T-cell (primary cell): ENCODE measurements around the gene ADAMTSL2. TPM values are rescaled to one million over a fixed set of nuclear protein-coding genes. Genes with fewer than 3 reads are reported as not detected.

Source experiments
- ATAC-seq, 4 experiments: fragments of 200-7000 bp in 3 of 4; fragments of 150-1000 bp in 1 of 4; cut with Tn5 transposase; replicated peaks in 1 of 4; 1 replicate in 3 of 4; 2 replicates in 1 of 4; pipeline ENCODE4 v1.10.0; 2021; ENCODE audit warnings: moderate library complexity in 3 of 4, mild to moderate bottlenecking in 2 of 4, moderate number of reproducible peaks in 1 of 4
- CTCF ChIA-PET, 2 donors: fragments of 300-600 bp; sonication (Branson Sonifier 250); formaldehyde crosslinking; loops; one replicate each; lab custom pipeline; 2022; ENCODE audit warnings: antibody characterized with exemption in 2 of 2; lab: Charles Lee
- POLR2A ChIA-PET, 2 donors: fragments of 300-600 bp; sonication (Branson Sonifier 250); formaldehyde crosslinking; loops; one replicate each; lab custom pipeline; 2022; ENCODE audit warnings: antibody characterized with exemption in 2 of 2; lab: Charles Lee
- DNase-seq, 35 experiments: peaks; one replicate each; pipeline versions ENCODE4 v3.0.0 to v3.0.0-alpha.2; 2013 to 2023
- H3K27ac ChIP-seq: one replicate; pipeline ENCODE4 v1.5.1; 2013; ENCODE audit warnings: low read length
- H3K27me3 ChIP-seq, 2 experiments: replicated peaks in 1 of 2; 1 replicate in 1 of 2; 2 replicates in 1 of 2; pipeline versions ENCODE4 v1.6.1 to v1.7.0; 2013; ENCODE audit warnings: low read length in 1 of 2, mixed read lengths in 1 of 2; ENCODE audit not compliant: control insufficient read depth in 2 of 2, insufficient read depth in 2 of 2; ENCODE audit errors: extremely low read depth in 1 of 2
- H3K36me3 ChIP-seq, 2 donors: 1 replicate in 1 of 2; 2 replicates in 1 of 2; pipeline versions ENCODE4 v1.6.1 to v1.7.0; 2013; ENCODE audit warnings: low read length in 1 of 2; ENCODE audit not compliant: control insufficient read depth in 2 of 2, insufficient read depth in 1 of 2; ENCODE audit errors: extremely low read depth in 1 of 2
- H3K4me1 ChIP-seq, 2 experiments: 1 replicate in 1 of 2; 2 replicates in 1 of 2; pipeline versions ENCODE4 v1.6.1 to v1.7.0; 2013; ENCODE audit warnings: low read length in 2 of 2, mixed read lengths in 1 of 2; ENCODE audit not compliant: insufficient read depth in 2 of 2, control insufficient read depth in 1 of 2; ENCODE audit errors: extremely low read depth in 1 of 2
- H3K4me3 ChIP-seq, 2 donors: 1 replicate in 1 of 2; 2 replicates in 1 of 2; pipeline versions ENCODE4 v1.5.1 to v1.7.0; 2013; ENCODE audit warnings: mild to moderate bottlenecking in 2 of 2, low read length in 1 of 2, moderate library complexity in 1 of 2; ENCODE audit not compliant: control insufficient read depth in 1 of 2; ENCODE audit errors: extremely low read depth in 1 of 2
- H3K9me3 ChIP-seq: 2 replicates; pipeline ENCODE4 v1.7.0; 2013
- H3K27ac Mint-ChIP-seq, 2 donors: one replicate each; pipeline ENCODE4 v1.8.0; 2020 to 2021; ENCODE audit warnings: mild to moderate bottlenecking in 2 of 2, mixed read lengths in 2 of 2
- H3K27me3 Mint-ChIP-seq, 2 donors: one replicate each; pipeline ENCODE4 v1.8.0; 2021 to 2022; ENCODE audit warnings: mixed read lengths in 2 of 2
- H3K36me3 Mint-ChIP-seq: one replicate; pipeline ENCODE4 v1.8.0; 2021; ENCODE audit warnings: mixed read lengths
- H3K4me1 Mint-ChIP-seq, 3 donors: one replicate each; pipeline ENCODE4 v1.8.0; 2020 to 2022; ENCODE audit warnings: mixed read lengths in 3 of 3, mild to moderate bottlenecking in 1 of 3
- H3K4me3 Mint-ChIP-seq, 3 donors: one replicate each; pipeline ENCODE4 v1.8.0; 2020 to 2022; ENCODE audit warnings: mild to moderate bottlenecking in 3 of 3, mixed read lengths in 3 of 3, moderate library complexity in 3 of 3
- H3K9me3 Mint-ChIP-seq, 3 donors: one replicate each; pipeline ENCODE4 v1.8.0; 2020 to 2022; ENCODE audit warnings: mixed read lengths in 3 of 3
- WGBS: methylation state at CpG from one replicate; pipeline ENCODE4 v1.1.5; 2013; ENCODE audit warnings: missing lambda C conversion rate; ENCODE audit not compliant: insufficient coverage; 5-methylcytosine and 5-hydroxymethylcytosine counted together
- total RNA-seq, 35 experiments: library from RNA in 6 of 35; stranded (reverse) in 6 of 35; fragments of 120-200 nt in 1 of 35; gene quantifications; one replicate each; pipeline versions ENCODE4 v1.2.1 to v1.2.4 and lab custom pipeline; 2013 to 2026

The ADAMTSL2 gene
- total RNA-seq, 5 donors from 2014 or later (not counting 1 experiment from before 2014, with no cell fraction given), result 0.16 to 0.76 (median 0.53) TPM

- H3K4me1 Mint-ChIP-seq, result no peaks in the 10 kb centered on the region
- POLR2A ChIA-PET, result no interaction called here
- H3K4me3 Mint-ChIP-seq, result no peak overlapping the region
- no peaks in the 10 kb centered on the region for H3K36me3 Mint-ChIP-seq
- ATAC-seq (no peak), DNase-seq (no peak)
- Histone ChIP-seq H3K9me3 (no peaks in the 10 kb centered on the region), H3K36me3 (peaks cover 0 to 5% of the 10 kb centered on the region in 2 donors), H3K27me3 (peaks cover 0 to 3% of the 10 kb centered on the region in 2 experiments), H3K27ac (no peak overlapping the region), H3K4me3 (no peak overlapping the region), H3K4me1 (no peaks in the 10 kb centered on the region)
- 83% methylated on average over 19 of the region's 25 CpGs for WGBS
- no peak overlapping the region for H3K27ac Mint-ChIP-seq
- H3K9me3 Mint-ChIP-seq, result no peaks in the 10 kb centered on the region
- H3K27me3 Mint-ChIP-seq, result no peaks in the 10 kb centered on the region
- CTCF ChIA-PET, result no interaction called here
These were observed 11.2 kb downstream of the ADAMTSL2 start for GRCh38 chr9:133545494-133546286.

DNA sequence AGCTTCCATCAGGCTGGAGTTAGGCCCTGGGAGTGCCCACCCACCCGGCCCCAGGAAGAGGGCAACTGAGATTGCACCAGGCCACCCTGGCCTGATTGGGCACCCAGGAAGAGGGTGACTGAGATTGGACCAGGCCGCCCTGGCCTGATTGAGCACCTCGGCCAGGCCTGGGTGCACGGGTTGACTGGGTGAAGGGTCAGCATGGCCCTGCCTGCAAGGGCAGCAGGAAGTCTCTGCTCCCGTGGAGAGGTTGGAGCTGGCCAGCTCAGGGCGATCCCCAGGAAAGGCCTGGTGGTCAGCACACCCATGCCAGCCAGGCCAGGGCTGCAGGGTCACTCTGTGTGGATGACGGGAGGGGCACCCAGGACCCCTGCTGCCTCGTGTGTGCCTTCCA is 11.8 kb downstream of the ADAMTSL2 start:
- Mint-ChIP-seq H3K27me3 (no peaks in the 10 kb centered on the region), H3K36me3 (no peaks in the 10 kb centered on the region), H3K4me1 (no peaks in the 10 kb centered on the region), H3K27ac (no peak overlapping the region), H3K4me3 (no peak overlapping the region), H3K9me3 (no peaks in the 10 kb centered on the region)
- POLR2A ChIA-PET, result no interaction called here
- CTCF ChIA-PET, result no interaction called here
- no peaks in the 10 kb centered on the region for H3K9me3 ChIP-seq
- DNase-seq (no peak), ATAC-seq (no peak)
- H3K4me1 ChIP-seq, result no peaks in the 10 kb centered on the region
- WGBS, result 72% methylated on average over 8 of the region's 8 CpGs
- H3K27ac ChIP-seq, result no peak overlapping the region
- H3K36me3 ChIP-seq, result peaks cover 0 to 9% of the 10 kb centered on the region in 2 donors
- no peak overlapping the region for H3K4me3 ChIP-seq
- peaks cover 0 to 3% of the 10 kb centered on the region in 2 experiments for H3K27me3 ChIP-seq

- no peak overlapping the region for H3K27ac ChIP-seq
- ATAC-seq (no peak), DNase-seq (no peak)
- 76% methylated on average over 15 of the region's 15 CpGs for WGBS
- ChIA-PET CTCF (no interaction called here), POLR2A (no interaction called here)
- peaks cover 0 to 9% of the 10 kb centered on the region in 2 donors for H3K36me3 ChIP-seq
- no peak overlapping the region for H3K4me3 ChIP-seq
- Mint-ChIP-seq H3K27me3 (peaks cover 0 to under 1% of the 10 kb centered on the region in 2 donors), H3K4me3 (no peak overlapping the region), H3K36me3 (no peaks in the 10 kb centered on the region), H3K9me3 (no peaks in the 10 kb centered on the region), H3K4me1 (no peaks in the 10 kb centered on the region), H3K27ac (no peak overlapping the region)
- peaks cover 0 to 3% of the 10 kb centered on the region in 2 experiments for H3K27me3 ChIP-seq
- no peaks in the 10 kb centered on the region for H3K4me1 ChIP-seq
- no peaks in the 10 kb centered on the region for H3K9me3 ChIP-seq
These were observed 12.6 kb downstream of the ADAMTSL2 start for GRCh38 chr9:133547116-133547515.

- DNase-seq (no peak), ATAC-seq (no peak)
- WGBS, result no CpG with 5 or more reads among the region's 7 CpGs
- Mint-ChIP-seq H3K4me3 (no peak overlapping the region), H3K9me3 (no peaks in the 10 kb centered on the region), H3K4me1 (no peaks in the 10 kb centered on the region), H3K27me3 (peaks cover 0 to 7% of the 10 kb centered on the region in 2 donors), H3K36me3 (no peaks in the 10 kb centered on the region), H3K27ac (no peak overlapping the region)
- Histone ChIP-seq H3K4me1 (no peaks in the 10 kb centered on the region), H3K27me3 (peaks cover 0 to 23% of the 10 kb centered on the region in 2 experiments), H3K4me3 (no peak overlapping the region), H3K36me3 (peaks cover 0 to 15% of the 10 kb centered on the region in 2 donors), H3K9me3 (no peaks in the 10 kb centered on the region), H3K27ac (no peak overlapping the region)
- CTCF ChIA-PET, result no interaction called here
- POLR2A ChIA-PET, result interaction anchor here in 1 of 2 donors (0.7 kb wide), 1 partner anchor 8 kb away, joined by 4 read pairs; no protein-coding TSS in a partner anchor
These were observed 16.9 kb downstream of the ADAMTSL2 start for GRCh38 chr9:133551446-133551845.

GRCh38 chr9:133552236-133552635 is 17.7 kb downstream of the ADAMTSL2 start:
- Mint-ChIP-seq H3K4me1 (no peaks in the 10 kb centered on the region), H3K27ac (no peak overlapping the region), H3K36me3 (no peaks in the 10 kb centered on the region), H3K27me3 (peaks cover 0 to 7% of the 10 kb centered on the region in 2 donors), H3K4me3 (no peak overlapping the region), H3K9me3 (no peaks in the 10 kb centered on the region)
- H3K36me3 ChIP-seq, result peaks cover 0 to 15% of the 10 kb centered on the region in 2 donors
- ChIA-PET CTCF (no interaction called here), POLR2A (interaction anchor here in 1 of 2 donors (0.7 kb wide), 1 partner anchor 9 kb away, joined by 4 read pairs; no protein-coding TSS in a partner anchor)
- H3K4me3 ChIP-seq, result no peak overlapping the region
- H3K9me3 ChIP-seq, result no peaks in the 10 kb centered on the region
- H3K27me3 ChIP-seq, result peaks cover 0 to 31% of the 10 kb centered on the region in 2 experiments
- H3K27ac ChIP-seq, result no peak overlapping the region
- DNase-seq (no peak), ATAC-seq (no peak)
- no peaks in the 10 kb centered on the region for H3K4me1 ChIP-seq
- WGBS, result 92% methylated on average over 7 of the region's 8 CpGs

- DNase-seq (no peak), ATAC-seq (no peak)
- Histone ChIP-seq H3K4me3 (no peak overlapping the region), H3K27ac (no peak overlapping the region), H3K27me3 (peaks cover 0 to 40% of the 10 kb centered on the region in 2 experiments), H3K4me1 (peaks cover 0 to 4% of the 10 kb centered on the region in 2 experiments), H3K36me3 (peaks cover 0 to 10% of the 10 kb centered on the region in 2 donors), H3K9me3 (no peaks in the 10 kb centered on the region)
- Mint-ChIP-seq H3K4me3 (no peak overlapping the region), H3K9me3 (no peaks in the 10 kb centered on the region), H3K36me3 (no peaks in the 10 kb centered on the region), H3K27ac (no peak overlapping the region), H3K27me3 (peaks cover 3 to 12% of the 10 kb centered on the region in 2 donors), H3K4me1 (peaks cover 1 to 7% (median 2%) of the 10 kb centered on the region in 3 donors)
- 80% methylated on average over 9 of the region's 10 CpGs for WGBS
- ChIA-PET CTCF (no interaction called here), POLR2A (no interaction called here)
These were observed 18.6 kb downstream of the ADAMTSL2 start for GRCh38 chr9:133553123-133553522.
